Amniotic epithelial cell (primary cell): ENCODE measurements around the gene NPHP4.

Experiments
- DNase-seq: peaks from one replicate; pipeline ENCODE4 v3.0.0-alpha.2; 2010; ENCODE audit warnings: low read depth

The NPHP4 gene

DNA sequence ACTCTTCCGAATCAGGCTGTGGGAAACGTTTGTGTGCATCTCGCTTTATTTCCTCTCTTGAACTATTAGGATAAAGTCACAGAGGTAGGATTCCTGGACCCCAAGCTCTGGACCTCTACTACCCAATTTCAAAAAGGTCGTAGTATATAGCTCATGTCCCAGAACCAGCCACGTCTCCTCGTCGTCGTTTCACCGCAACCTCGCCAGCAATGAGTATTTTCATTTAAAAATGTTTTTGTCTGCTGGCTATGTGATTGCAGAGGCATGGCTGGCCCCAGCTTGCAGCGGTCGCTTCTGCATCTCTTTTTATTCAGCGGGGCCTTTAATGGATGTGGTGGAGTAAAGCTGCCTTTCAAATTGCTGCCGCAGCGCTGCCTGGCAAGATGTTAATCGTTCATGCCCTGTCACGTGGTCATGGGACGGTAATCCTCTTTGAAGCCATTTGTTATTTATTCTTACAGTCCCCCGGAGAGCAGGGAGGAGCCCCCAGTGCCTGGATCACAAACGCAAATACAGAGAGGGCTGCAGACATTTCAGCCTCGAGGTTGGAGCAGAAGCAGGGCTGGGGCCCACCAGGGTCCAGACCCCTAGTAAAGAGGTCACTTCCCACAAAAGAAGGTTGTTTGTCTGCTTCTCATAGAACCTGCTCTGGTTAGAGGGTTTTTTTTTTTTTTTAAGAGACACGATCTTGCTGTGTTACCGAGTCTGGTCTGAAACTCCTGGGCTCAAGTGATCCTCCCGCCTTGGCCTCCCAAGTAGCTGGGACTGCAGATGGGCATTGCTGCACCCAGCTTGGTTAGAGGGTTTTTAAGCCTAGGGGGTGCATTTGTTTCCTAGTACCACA is 11.6 kb upstream of the NPHP4 start:
- DNase-seq: no peak

DNA sequence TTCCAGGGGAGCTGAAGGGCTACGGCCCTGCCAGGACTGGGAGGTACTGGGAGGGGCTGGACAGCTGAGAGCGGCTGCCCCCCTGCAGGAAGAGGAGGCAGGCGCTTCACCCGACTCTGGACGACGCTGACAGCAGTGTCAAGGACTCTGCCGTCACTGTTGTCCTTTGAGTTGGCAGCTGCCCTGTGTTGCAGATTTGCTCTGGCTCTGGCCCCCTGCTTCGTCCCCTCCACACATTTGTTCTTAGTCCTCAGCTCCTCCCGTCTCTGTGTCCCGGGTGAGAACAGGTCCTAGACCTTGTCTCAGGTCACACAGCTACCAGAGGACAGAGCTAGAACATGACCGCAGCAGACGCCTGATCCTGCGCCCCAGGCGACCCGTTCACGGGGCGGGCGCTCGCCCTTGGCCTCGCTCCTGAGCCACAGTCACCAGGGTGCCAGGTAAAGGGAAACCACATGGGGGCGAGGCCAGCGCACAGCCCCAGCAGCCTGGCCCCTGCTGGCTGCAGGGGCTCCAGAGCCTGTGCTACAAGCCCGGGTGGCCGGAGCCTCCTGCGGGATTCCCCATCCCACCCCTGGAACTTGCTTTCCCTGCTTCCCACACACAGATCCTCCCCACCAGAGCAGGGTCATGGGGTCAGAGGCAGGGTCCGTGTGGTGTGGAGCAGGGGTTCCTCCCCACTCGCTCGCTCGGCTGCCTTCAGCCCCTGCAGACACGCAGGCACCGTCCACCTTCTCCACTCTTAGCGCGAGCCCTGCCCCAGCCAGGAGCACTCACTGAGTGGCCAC is 10.7 kb upstream of the NPHP4 start:
- DNase-seq: no peak

DNA sequence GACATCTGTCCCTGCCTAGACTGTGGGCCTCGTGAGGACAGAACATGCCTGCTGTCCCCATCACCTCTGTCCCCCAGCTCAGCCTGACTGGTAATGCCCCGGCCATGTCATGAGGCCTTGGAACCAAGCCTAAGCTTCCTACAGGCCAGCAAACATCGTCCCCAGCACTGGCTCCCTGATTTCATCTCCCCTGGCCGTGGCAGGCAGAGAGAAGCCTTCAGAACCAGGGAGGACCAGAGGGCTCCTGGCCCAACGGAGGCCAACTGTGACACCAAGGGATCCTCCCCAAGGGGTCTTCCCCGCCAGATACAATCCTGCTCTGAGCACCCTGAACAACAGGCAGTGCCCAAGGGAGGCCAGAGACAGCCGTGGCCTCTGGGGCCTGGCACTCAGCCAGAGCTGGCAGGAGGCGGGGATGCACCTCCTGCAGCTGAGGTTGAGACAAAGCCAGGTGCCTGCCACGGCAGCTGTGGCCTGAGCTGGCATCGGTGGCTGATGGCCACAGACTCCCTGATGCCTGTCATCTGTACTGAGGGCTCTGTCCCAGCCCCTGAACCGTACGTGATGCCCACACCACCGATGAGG is 9.9 kb upstream of the NPHP4 start:
- no peak for DNase-seq

GRCh38 chr1:6000444-6001288 is 8.4 kb upstream of the NPHP4 start:
- no peak for DNase-seq

GRCh38 chr1:5999711-6000443 is 7.7 kb upstream of the NPHP4 start:
- DNase-seq: no peak

GRCh38 chr1:5998906-5999301 is 6.7 kb upstream of the NPHP4 start:
- no peak for DNase-seq

DNA sequence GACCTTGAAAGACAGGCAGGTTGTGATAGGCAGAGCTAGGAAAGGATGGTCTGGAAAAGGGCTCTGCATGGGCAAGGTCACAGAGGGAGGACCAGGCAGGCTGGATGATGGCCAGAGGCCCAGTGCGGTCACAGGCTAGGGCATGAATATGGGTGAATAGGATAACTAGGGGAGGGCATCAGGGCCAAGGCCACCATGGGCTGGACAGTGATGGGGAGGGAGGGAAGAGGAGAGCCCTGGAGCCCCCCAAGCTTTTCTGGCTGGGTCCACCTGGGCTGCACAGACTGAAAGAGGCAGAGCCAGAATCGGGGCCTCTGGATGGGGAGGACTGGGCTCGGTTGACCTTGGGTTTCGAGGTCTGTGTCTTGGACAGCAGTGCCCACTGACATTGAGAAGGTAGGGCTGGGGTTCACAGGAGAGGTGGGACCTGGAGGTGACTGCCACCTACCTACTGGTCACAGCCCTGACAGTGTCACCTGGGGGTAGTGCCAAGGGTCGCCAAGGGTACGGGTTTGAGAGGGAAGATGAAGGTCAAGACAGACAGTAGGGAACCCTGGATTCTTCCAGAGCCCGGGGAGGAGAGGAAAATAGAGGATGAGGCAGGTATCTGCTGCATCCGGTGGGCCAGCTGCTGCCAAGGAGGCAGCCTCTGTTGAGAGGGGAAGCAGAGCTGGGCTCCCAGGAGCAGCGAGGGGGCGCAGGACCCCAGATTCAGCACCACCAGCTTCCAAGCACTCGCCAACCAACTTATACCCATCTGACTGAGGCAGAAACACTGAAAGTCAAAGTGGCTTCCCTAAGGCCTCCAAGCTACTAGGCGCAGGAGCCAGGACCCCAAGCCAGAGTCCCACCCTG is 6.1 kb upstream of the NPHP4 start:
- no peak for DNase-seq

GRCh38 chr1:5997316-5997715 is 5.1 kb upstream of the NPHP4 start:
- no peak for DNase-seq

DNA sequence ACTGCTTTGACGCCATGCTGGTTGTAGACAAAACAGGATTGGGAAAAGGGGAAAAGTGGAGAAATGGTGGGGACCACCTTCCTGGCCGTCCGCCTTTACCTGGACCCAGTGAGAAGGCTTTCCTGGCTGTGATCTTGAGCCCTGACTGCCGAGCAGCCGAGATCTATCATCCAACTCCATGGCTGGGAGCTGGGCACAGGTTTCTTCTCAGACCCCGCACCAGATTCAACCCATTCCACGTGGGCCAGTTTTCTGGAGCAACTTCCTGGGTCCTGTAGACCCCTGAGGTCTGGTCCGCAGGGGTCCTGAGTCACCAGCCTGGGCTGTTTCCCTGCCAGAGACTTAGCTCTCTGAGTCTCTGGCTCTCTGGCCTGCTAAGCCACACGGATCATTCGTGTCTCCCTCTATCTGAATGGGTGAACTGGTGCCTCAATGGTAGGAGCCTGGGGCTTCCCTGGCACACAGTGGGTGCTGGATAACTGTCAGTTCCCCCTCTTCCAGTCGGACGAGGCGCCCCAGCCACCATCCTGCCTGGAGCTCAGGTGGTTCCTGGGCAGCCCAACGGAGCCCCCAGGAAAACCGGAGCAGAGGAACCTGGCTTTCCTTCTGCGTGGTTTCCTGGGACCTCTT is 4.5 kb upstream of the NPHP4 start:
- DNase-seq: no peak

DNA sequence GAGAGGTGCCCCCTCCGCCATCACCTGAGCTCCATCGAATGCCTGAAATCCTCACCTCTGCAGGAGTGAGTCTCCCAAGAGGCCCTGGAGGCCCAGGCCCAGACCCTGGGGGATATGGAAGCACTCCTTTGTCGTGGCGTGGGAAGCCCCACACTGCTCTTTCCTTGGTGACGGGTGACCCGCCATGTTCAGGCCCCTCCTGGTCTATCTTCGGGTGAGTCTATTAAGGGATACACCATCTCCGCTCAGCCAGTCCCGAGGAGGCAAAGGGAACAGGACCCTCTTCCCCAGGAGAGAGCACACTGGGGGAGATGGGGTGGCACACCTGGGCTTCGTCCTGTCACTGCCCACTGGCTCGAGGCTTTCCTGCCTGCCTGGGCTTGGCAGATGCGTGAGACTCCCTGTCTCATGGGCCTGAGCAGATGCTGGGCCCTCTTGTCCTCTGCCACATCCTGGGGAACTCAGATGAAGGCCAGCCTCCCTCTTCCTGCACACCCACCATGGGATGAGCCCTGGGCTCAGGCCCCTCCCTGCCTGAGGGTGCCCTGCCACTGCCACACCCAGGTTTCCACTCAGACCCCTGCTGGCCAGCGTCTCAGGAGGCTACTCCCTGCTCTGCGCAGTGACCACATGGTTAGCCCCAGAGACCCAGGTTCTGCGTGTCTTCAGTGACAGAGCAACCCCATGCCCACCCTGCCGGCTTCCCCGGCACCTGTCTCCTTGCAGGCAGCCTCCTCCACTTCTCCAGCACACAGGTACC is 3.8 kb upstream of the NPHP4 start:
- no peak for DNase-seq

GRCh38 chr1:5994713-5995621 is 2.7 kb upstream of the NPHP4 start:
- DNase-seq: no peak

DNA sequence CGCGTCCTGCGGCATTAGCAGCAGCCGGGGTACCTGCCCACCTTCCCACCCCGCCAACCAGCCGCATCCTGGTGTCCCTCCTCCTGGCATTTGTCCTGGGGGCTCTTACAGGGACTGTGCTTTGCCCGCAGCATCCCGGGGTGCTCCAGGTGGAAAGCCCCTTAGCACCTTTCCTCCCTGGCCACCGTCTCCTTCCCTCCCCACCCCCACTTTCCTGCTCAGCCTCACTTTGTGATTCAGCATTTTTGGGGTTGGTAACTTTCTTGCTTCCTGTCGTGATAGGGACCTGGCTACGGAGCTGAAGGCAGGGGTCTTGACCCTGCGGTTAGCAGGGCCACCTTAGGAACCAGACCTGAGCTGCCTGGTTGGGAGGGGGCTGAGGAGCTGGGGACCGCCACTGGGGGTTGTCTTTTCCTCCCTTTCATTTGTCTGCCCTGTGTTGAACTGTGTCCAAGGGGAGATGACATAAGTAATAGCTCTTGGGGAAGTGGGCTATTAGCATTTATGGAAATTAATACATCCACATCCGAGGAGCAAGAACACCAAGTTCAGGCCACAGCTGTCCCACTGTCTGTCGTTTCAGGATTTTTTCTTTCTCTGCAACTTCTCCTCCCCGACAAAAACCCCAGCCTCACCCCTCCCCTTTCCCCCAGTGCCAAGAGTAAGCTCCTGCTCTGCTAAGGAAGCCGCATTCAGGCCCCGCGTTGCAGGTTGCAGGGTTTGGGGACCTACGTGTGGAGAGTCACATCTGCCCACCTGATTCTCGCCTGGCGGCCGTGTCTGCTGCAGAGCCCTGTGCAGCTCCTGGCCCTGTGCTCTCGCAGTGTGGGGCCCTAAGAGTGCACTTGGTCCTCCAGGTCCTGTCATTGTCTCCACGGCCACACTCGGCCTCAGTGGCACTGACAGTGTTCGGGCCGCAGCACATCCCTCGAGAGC is 1.6 kb upstream of the NPHP4 start:
- DNase-seq: no peak

- no peak for DNase-seq
Observed at GRCh38 chr1:5992814-5993555, 760 bp upstream of the NPHP4 start.

- DNase-seq: no peak
Observed at GRCh38 chr1:5991381-5992025, 722 bp downstream of the NPHP4 start.

- no peak for DNase-seq
Observed at GRCh38 chr1:5990913-5991312, 1.3 kb downstream of the NPHP4 start.
